ENCODE data around the gene EXT2.

DNA sequence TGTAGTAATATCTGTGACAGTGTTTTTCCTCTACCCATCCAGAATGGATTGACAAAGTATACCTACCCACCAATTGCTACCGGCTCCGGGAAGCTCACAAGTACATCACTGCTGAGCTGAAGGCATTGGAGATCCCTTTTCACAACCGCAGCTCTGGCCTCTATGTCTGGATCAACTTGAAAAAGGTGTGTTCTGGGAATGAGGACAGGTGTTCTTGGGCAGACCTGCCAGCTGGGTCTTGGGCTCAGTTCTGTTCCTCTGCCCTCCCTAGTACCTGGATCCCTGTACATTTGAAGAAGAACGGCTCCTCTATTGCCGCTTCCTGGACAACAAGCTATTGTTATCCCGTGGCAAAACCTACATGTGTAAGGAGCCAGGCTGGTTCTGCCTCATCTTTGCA, 37.2 kb upstream of the EXT2 start:
- TF ChIP-seq FOXP2 (optimal IDR thresholded peaks at IDR 0.05; ENCODE audit: borderline replicate concordance, extremely low read depth, extremely low read length, insufficient read depth) (no peak), SIN3A (IDR thresholded peaks at IDR 0.05; ENCODE audit: borderline replicate concordance, insufficient read depth, low read length) (no peak), POLR2AphosphoS5 (IDR thresholded peaks at IDR 0.05; ENCODE audit: low read depth, low read length) (no peak), TAF1 (IDR thresholded peaks at IDR 0.05; ENCODE audit: borderline replicate concordance, insufficient read depth, low read length) (no peak)
